HG03025 (cell line): ENCODE data around the gene CCIN.
"Not testable (repeated sequence)": the region's sequence is repeated elsewhere in the genome, so short reads cannot be mapped to it uniquely, and the experiment has no call there.

Experiments
- ATAC-seq: cut with Tn5 transposase; IDR thresholded peaks from one replicate; pipeline ENCODE4 v1.9.1; 2021; ENCODE audit warnings: mild to moderate bottlenecking, moderate library complexity; ENCODE audit not compliant: unreplicated experiment, low FRiP score

CCIN gene

DNA sequence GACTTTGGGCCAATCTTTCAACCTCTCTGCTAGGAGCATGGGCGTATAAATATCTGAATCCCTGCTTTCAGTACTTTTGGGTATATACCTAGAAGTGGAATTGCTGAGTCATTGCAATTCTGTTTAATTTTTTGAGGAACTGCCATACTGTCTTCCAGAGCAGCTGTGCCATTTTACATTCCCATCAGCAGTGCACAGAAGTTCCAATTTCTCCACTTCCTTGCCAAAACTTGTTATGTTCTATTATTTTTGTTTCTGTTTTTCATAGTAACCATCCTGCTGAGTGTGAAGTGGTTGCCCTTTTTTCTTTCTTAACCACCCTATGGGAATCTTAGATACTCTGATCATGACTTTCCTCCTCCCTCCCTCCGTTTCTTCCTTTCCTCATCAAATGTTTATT lies 11.1 kb upstream of the CCIN start:
- ATAC-seq: no peak

DNA sequence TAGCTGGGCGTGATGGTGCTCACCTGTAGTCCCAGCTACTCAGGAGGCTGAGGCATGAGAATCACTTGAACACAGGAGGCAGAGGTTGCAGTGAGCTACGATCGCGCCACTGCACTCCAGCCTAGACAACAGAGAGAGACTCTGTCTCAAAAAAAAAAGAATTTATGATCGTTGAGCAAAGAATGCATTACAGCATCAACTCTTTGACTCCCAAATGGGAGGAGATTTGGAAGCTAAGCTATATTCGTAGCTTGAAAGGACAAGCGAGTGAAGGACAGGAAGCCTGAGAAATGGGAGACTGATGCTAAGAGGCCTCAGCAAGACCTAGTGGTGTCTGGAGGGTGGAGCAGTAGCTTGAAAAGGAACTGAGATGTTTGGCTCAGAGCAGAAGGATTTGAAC lies 10.3 kb upstream of the CCIN start:
- no peak for ATAC-seq

- ATAC-seq: not testable (repeated sequence)
Observed at GRCh38 chr9:36159509-36159908, 9.7 kb upstream of the CCIN start.

GRCh38 chr9:36160126-36160525 lies 9.1 kb upstream of the CCIN start:
- ATAC-seq: not testable (repeated sequence)

GRCh38 chr9:36161187-36161586 lies 8.0 kb upstream of the CCIN start:
- ATAC-seq: no peak

DNA sequence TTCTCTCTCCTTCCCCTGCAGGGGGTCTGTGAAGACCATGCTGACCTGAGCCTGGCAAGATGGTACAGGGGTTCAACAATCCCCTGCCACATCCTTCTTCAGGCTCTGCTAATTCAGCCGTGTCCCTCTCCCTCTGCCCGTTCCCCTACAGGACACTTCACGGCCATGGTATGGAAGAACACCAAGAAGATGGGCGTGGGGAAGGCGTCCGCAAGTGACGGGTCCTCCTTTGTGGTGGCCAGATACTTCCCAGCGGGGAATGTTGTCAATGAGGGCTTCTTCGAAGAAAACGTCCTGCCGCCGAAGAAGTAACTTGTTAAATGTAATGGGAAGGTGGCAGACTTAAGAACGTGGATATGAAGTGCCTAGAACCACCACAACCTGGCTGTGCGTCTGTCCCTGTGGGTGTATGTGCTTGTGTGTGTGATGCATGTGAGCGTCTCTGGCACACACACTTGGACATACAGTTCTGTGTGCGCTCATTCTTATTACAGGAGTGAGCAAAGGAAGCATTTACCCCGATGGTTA lies 6.9 kb upstream of the CCIN start:
- no peak for ATAC-seq

- ATAC-seq: no peak
Observed at GRCh38 chr9:36163049-36163785, 6.0 kb upstream of the CCIN start.

- ATAC-seq: no peak
Observed at GRCh38 chr9:36163786-36164170, 5.4 kb upstream of the CCIN start.

- no peak for ATAC-seq
Observed at GRCh38 chr9:36164372-36164771, 4.8 kb upstream of the CCIN start.

DNA sequence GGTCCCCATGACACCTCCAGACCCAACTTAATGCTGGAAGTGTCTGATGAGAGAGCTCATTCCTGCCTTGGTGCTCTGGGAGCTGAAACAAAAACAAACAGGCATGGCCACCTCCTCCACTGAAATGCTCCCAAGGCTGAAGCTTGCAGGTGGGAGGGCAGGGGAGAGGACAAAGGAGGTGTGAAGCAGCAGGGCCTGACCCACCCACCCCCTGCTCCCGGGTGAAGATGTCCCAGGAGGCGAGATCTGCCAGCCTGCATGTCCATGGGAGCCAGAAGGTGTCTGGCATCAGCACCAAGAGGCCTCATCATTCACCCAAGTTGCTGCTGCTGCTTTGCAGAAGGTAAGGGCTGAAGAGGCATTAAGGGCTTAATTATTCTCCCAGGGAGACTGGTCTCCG lies 4.2 kb upstream of the CCIN start:
- no peak for ATAC-seq

GRCh38 chr9:36165826-36166167 lies 3.4 kb upstream of the CCIN start:
- ATAC-seq: no peak

- ATAC-seq: no peak
Observed at GRCh38 chr9:36166168-36166927, 2.8 kb upstream of the CCIN start.

DNA sequence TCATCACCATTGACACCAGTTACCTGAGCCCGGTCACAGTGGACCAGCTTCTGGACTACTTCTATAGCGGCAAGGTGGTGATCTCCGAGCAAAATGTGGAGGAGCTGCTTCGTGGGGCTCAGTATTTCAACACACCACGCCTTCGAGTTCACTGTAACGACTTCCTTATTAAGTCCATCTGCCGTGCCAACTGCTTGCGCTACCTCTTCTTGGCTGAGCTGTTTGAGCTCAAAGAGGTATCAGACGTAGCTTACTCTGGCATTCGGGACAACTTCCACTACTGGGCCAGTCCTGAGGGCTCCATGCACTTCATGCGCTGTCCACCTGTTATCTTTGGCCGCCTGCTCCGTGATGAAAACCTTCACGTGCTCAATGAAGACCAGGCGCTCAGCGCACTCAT lies 520 bp downstream of the CCIN start:
- ATAC-seq: no peak

- ATAC-seq: no peak
Observed at GRCh38 chr9:36170531-36170930, 1.3 kb downstream of the CCIN start.

- ATAC-seq: no peak
Observed at GRCh38 chr9:36173861-36174260, 4.7 kb downstream of the CCIN start.

DNA sequence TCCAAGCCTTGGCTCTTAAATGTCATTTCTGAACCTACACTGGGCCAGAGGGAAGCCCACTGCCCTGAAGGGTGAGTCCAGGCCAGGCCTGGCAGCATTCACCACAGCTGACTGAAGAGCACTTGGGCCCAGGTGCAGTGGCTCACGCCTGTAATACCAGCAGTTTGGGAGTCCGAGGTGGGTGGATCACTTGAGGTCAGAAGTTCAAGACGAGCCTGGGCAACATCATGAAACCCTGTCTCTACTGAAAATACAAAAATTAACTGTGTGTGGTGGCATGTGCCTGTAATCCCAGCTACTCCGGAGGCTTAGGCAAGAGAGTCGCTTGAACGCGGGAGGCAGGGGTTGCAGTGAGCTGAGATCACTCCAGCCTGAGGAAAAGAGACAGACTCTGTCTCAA lies 5.1 kb downstream of the CCIN start:
- no peak for ATAC-seq

DNA sequence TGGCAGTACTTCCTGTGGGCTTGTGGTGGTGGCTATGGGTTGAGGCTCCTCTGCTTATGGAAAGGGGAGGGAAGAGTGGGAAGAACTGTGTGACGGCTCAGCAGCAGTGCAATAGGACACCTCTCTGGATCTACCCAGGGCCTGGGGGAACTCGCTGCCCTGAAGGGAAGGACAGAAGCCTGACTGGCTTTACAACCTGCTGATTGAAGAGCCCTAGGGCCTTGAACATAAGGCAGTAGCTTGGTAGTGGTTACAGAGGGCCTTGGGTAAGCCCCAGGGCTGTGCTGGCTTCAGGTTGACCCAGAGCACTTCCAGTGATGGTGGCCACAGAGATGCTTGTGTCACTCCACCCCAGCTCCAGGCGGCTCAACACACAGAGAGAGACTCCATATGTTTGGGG lies 5.5 kb downstream of the CCIN start:
- ATAC-seq: no peak

DNA sequence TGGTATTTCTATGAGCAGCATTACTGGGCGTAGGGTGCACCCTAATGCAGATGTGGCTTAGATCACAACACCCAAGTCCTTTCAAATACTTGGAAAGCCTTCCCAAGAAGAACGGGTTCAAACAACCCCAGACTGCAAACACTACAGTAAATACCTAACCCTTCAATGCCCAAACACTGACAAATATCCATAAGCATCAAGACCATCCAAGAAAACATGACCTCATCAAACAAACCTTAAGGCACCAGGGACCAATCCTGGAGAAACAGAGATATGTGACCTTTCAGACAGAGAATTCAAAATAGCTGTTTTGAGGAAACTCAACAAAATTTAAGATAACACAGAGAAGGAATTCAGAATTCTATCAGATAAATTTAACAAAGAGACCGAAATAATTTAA lies 6.0 kb downstream of the CCIN start:
- ATAC-seq: not testable (repeated sequence)

GRCh38 chr9:36176496-36176895 lies 7.3 kb downstream of the CCIN start:
- not testable (repeated sequence) for ATAC-seq

- no peak for ATAC-seq
Observed at GRCh38 chr9:36177571-36177970, 8.4 kb downstream of the CCIN start.

GRCh38 chr9:36180243-36180642 lies 11.1 kb downstream of the CCIN start:
- not testable (repeated sequence) for ATAC-seq

DNA sequence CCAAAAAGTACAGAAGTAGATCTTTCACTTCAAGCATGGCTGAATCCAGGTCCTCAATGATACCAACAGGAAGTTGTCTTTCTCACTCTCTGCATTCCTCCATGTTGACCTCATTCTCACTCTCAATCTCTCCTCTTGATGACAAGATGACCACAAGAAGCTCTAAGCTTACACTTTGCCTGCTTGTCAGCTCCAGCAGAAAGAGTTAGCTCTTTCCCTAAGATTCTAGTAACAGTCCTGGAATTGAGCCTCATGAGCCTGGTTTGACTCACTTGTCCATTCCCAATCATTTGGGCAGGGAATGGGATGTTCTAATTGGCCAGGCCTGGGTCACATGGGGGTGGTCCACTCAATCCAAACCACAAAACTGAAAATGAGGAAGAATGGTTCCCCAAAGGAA lies 18.2 kb downstream of the CCIN start:
- ATAC-seq: no peak
